ENCODE measurements around the gene TMEM150C. TPM values are rescaled to one million over a fixed set of nuclear protein-coding genes. Genes with fewer than 3 reads are reported as not detected.
"Not testable (repeated sequence)": the region's sequence is repeated elsewhere in the genome, so short reads cannot be mapped to it uniquely, and the experiment has no call there.

The TMEM150C gene
- total and polyA plus RNA-seq, 2 of the 4 experiments (the other 2 are of a cell fraction) = 0.10 to 0.36 TPM

- no peak overlapping the region for H3K23ac ChIP-seq (ENCODE audit: low read depth, low read length)
- no peak overlapping the region for H4K91ac ChIP-seq (ENCODE audit: insufficient read depth, low read depth, low read length)
- peaks cover 52% of the 10 kb centered on the region for H3K27me3 ChIP-seq (ENCODE audit: control insufficient read depth, insufficient read depth, low read length)
- ChIA-PET POLR2A (ENCODE audit: unreplicated experiment) (no interaction called here), CTCF (interaction anchor here (1.0 kb wide), 1 partner anchor 12 kb away, joined by 3 read pairs; no protein-coding TSS in a partner anchor)
- H3K4ac ChIP-seq (ENCODE audit: low read depth, low read length) = no peak overlapping the region
- no peak overlapping the region for H4K8ac ChIP-seq (ENCODE audit: low read depth in 2 of 2, low read length in 2 of 2)
- no peak overlapping the region for H2BK120ac ChIP-seq (ENCODE audit: low read depth, low read length)
- H3K56ac ChIP-seq (ENCODE audit: extremely low read depth, insufficient read depth, low read length) = no peak overlapping the region
- no peak for DNase-seq
- H3K4me2 ChIP-seq (ENCODE audit: low read depth, low read length) = no peak overlapping the region
- dilution Hi-C loops (cut with HindIII; ENCODE audit: low sequenced_read_pairs, unreplicated experiment) (no loop called here), intact Hi-C loops (cut with micrococcal nuclease) (no loop called here), in situ Hi-C loops (cut with MboI; ENCODE audit: low sequenced_read_pairs) (no loop called here)
- H3K79me1 ChIP-seq (ENCODE audit: low read depth in 1 of 2, low read length in 2 of 2) = no peaks in the 10 kb centered on the region
- no peaks in the 10 kb centered on the region for H3K36me3 ChIP-seq (ENCODE audit: control insufficient read depth, insufficient read depth, low read length)
- H3K27ac ChIP-seq (ENCODE audit: insufficient read depth, low read length) = no peak overlapping the region
- no CpG with 5 or more reads among the region's 4 CpGs for WGBS, 2 experiments (ENCODE audit: extremely low coverage in 2 of 2, insufficient read length in 1 of 2)
- TF ChIP-seq CHD1 (IDR thresholded peaks at IDR 0.05; ENCODE audit: low read depth, low read length) (no peak), MXI1 (IDR thresholded peaks at IDR 0.05; ENCODE audit: borderline replicate concordance, low read depth, low read length) (no peak), ELK1 (IDR thresholded peaks at IDR 0.05; ENCODE audit: borderline replicate concordance, low read depth, low read length) (no peak), CEBPB (IDR thresholded peaks at IDR 0.05; ENCODE audit: low read depth, low read length) (no peak)
- H2AK5ac ChIP-seq (ENCODE audit: low read depth, low read length) = no peak overlapping the region
- ATAC-seq (ENCODE audit: low read depth) = no peak
- H3K14ac ChIP-seq (replicated peaks; ENCODE audit: low read depth, low read length) = no peak overlapping the region
- H2AK9ac ChIP-seq (replicated peaks; ENCODE audit: low read depth, low read length, poor library complexity) = no peak overlapping the region
- no peaks in the 10 kb centered on the region for H4K20me1 ChIP-seq (ENCODE audit: insufficient read depth, low read length)
- H3K9ac ChIP-seq (ENCODE audit: low read depth, low read length) = no peak overlapping the region
- no peak overlapping the region for H2BK20ac ChIP-seq (ENCODE audit: low read depth, low read length)
- no peak overlapping the region for H3K18ac ChIP-seq (ENCODE audit: low read depth, low read length)
- H3K4me1 ChIP-seq (ENCODE audit: control insufficient read depth, insufficient read depth, low read length) = no peaks in the 10 kb centered on the region
- H4K5ac ChIP-seq (ENCODE audit: low read depth, low read length) = no peak overlapping the region
- H2BK5ac ChIP-seq (ENCODE audit: low read depth, low read length, poor library complexity, severe bottlenecking) = no peak overlapping the region
- BruUV-seq (replicated peaks) = no TSS peak
- H3K4me3 ChIP-seq (ENCODE audit: insufficient read depth, low read depth, low read length) = no peak overlapping the region
- H3K9me1 ChIP-seq (ENCODE audit: insufficient read depth, low read length) = no peaks in the 10 kb centered on the region; the same call in 1 of the 2 replicates
- no peaks in the 10 kb centered on the region; the same call in 1 of the 2 replicates for H3K9me3 ChIP-seq (ENCODE audit: control insufficient read depth, insufficient read depth, low read length)
- H2AFZ ChIP-seq (replicated peaks; ENCODE audit: low read length, poor library complexity) = no peak overlapping the region
- H2BK15ac ChIP-seq (ENCODE audit: low read depth, low read length) = no peak overlapping the region
Observed at GRCh38 chr4:82559735-82560120, 2.1 kb downstream of the TMEM150C start.

GRCh38 chr4:82559090-82559734, 2.6 kb downstream of the TMEM150C start:
- H3K27ac ChIP-seq (ENCODE audit: insufficient read depth, low read length); H2BK5ac ChIP-seq (ENCODE audit: low read depth, low read length, poor library complexity, severe bottlenecking); DNase-seq; intact Hi-C loops (cut with micrococcal nuclease); in situ Hi-C loops (cut with MboI; ENCODE audit: low sequenced_read_pairs); H3K18ac ChIP-seq (ENCODE audit: low read depth, low read length); H3K36me3 ChIP-seq (ENCODE audit: control insufficient read depth, insufficient read depth, low read length); H3K14ac ChIP-seq (replicated peaks; ENCODE audit: low read depth, low read length); H3K9me3 ChIP-seq (ENCODE audit: control insufficient read depth, insufficient read depth, low read length); H4K5ac ChIP-seq (ENCODE audit: low read depth, low read length); BruUV-seq (replicated peaks); H3K56ac ChIP-seq (ENCODE audit: extremely low read depth, insufficient read depth, low read length); H3K9ac ChIP-seq (ENCODE audit: low read depth, low read length); H3K4me1 ChIP-seq (ENCODE audit: control insufficient read depth, insufficient read depth, low read length); H2AFZ ChIP-seq (replicated peaks; ENCODE audit: low read length, poor library complexity); H4K8ac ChIP-seq (ENCODE audit: low read depth in 2 of 2, low read length in 2 of 2); H3K23ac ChIP-seq (ENCODE audit: low read depth, low read length); H3K4me2 ChIP-seq (ENCODE audit: low read depth, low read length); H3K4ac ChIP-seq (ENCODE audit: low read depth, low read length); H2AK9ac ChIP-seq (replicated peaks; ENCODE audit: low read depth, low read length, poor library complexity); H3K9me1 ChIP-seq (ENCODE audit: insufficient read depth, low read length); H2BK120ac ChIP-seq (ENCODE audit: low read depth, low read length); H2BK20ac ChIP-seq (ENCODE audit: low read depth, low read length); ATAC-seq (ENCODE audit: low read depth); H3K79me1 ChIP-seq (ENCODE audit: low read depth in 1 of 2, low read length in 2 of 2); H2BK15ac ChIP-seq (ENCODE audit: low read depth, low read length); POLR2A ChIA-PET (ENCODE audit: unreplicated experiment); H4K20me1 ChIP-seq (ENCODE audit: insufficient read depth, low read length); H3K4me3 ChIP-seq (ENCODE audit: insufficient read depth, low read depth, low read length); H2AK5ac ChIP-seq (ENCODE audit: low read depth, low read length); H4K91ac ChIP-seq (ENCODE audit: insufficient read depth, low read depth, low read length); dilution Hi-C loops (cut with HindIII; ENCODE audit: low sequenced_read_pairs, unreplicated experiment): not testable (repeated sequence)
- CTCF ChIA-PET = interaction anchor here (0.7 kb wide), 1 partner anchor 9 kb away, joined by 3 read pairs; no protein-coding TSS in a partner anchor
- 29 to 100% methylated on average over 1 of the region's 13 CpGs for WGBS, 2 experiments (ENCODE audit: extremely low coverage in 2 of 2, insufficient read length in 1 of 2)
- H3K27me3 ChIP-seq (ENCODE audit: control insufficient read depth, insufficient read depth, low read length) = peaks cover 53% of the 10 kb centered on the region
